Fibroblast of peridontal ligament (primary cell): ENCODE measurements around the gene RHBDD3.
A peak's percentile ranks its signal among the peaks of the same experiment; 100 is the strongest.

Experiments used
- DNase-seq: peaks from one replicate; pipeline ENCODE4 v3.0.0-alpha.2; 2010; ENCODE audit errors: extremely low read depth

Gene RHBDD3

DNA sequence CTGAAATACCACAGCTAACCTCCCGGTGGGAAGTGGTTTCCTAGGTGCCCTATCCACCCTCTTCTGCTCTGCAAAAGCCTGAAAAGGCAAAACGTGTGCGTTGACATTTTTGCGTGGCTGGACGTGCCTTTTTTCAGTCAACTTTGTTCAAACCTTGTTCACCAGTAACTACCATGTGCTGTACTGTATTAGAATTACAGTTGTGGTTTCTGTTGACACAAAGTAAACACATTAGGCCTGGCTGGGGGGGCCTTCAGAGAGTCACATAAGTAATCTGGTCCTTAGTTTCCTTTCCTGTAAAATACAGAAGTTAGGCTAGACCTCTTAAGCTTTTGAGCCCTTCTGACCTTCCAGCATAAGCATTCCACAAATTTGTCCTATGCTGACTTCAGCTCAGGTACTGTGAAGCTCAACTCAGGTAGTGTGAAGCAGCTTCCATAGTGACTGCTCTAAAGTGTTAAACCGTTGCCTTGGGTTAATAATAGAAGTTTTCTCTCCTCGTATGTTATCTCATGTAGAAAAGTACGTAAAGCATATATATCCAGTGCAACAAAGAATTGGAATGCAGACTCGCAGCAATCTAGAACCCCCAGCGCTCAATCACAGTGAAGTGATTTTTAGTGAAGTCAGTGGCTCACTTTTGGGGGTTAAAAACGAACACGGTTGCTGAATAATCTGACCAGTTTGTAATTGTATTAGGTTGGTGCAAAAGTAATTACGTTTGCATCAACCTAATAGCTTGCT lies 2.1 kb upstream of the RHBDD3 start:
- peak; percentile 19 for DNase-seq

DNA sequence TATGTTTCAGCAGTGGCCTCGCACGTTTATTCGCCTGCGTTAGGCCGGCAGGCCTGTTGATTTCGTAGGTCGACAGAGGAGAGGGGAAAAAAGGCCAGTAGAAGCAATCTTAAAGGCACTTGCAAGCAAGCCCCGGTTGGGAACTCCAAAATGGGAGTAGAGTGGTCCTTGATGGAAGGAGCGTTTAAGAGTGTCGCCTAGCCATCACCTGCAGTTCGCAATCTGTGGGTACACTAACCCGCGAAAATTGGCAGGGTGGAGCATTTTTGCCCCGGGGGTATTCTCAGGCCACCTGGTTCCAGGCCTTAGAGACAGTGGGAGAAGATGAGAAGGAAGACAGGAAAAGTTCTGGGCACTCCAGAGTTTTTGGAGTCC lies 1.4 kb upstream of the RHBDD3 start:
- DNase-seq: peak; percentile 14

DNA sequence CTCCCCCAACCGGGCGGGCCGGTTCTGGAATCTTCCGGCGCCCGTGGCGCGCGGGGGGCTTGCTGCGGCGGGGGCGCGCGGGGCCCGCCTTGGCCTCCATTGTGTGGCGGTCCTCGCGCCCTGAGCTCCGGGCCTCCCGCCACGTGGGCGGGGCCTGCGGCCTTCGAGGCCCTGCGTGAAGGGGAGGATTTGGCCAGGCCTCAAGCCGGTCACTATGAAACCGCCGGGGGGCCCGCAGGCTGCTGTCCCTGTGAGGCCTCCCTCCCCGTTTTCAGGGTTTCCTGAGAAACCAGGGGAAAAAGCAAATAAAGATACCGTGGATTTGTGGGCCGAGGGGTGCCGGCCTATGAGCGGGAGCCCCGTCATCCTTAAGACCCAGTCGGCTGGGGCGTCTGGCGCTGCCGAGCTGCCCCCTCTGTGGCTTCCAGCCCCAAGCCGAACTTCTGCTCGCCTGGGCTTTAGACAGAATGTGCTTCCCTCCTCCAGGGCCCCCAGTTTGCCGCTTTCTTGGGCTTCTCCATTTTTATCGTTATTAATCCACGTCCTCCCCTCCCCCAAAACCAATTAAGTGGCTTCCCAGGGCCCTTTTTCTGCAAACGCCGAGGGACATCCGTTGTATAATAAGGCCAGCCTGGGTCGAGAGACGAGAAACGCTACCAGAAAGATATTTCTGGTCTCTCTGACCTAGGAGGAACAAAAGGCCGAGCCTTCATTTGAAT lies 889 bp upstream of the RHBDD3 start:
- DNase-seq: peak; percentile 69

DNA sequence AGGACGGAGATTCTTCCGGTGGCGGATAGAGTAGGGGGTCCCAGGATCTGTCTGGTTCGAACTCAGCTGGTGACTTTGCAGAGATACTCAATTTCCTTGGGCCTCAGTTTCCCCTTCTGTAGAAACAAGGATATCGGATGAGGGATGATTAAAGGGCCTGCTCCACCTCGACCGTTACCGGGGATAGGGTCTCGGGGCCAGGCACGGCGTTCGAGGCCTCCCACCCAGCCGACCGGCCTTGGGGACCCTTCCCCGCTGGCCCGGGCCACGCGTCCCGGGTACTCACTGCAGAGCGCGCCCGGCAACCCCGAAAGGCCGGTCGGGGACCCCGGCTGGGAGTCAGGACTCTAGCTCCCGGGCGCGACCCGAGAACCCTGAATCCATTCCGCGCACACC lies 321 bp downstream of the RHBDD3 start:
- DNase-seq: no peak

DNA sequence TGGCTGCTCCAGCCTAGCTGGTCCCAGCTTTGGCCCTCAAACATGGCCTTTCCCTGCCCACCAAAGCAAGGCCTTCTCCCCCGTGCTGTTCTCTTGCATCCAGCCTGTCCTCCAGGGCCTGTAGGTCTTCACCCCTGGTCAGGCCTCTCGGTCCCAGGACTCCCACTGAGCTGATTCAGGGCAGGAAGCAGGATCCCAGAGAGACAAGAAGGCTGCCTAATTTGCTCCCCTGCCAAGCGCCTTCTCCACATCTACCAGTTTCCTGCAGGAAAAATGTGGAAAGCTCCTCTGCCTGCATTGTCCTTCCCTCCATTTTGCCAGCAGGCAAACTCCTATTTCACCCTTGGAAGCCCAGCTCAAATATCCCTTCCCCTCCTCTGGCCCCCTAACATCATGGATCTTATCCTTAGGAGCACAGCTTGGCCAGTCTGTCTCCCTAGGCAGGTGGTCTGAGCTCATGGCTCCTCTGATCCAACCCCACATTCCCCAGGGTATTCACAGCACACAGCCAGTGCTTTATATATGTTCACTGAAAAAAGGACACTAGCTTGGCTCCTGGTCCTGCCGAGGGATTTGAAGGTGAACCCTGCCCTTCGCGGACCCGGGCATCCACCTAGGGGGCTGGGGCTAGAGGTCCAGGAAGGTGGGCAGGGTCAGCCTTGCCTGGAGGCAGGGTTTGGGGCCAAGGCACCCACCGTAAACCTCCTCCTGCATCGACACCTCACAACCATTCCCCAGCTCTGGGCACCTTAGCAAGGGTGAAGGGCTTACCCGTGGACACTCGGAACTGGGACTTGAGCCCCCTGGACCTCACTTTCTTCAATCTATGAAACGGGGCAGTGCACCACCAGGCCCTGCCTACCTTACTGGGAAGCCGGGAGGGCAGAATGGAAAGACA lies 968 bp downstream of the RHBDD3 start:
- DNase-seq: no peak

DNA sequence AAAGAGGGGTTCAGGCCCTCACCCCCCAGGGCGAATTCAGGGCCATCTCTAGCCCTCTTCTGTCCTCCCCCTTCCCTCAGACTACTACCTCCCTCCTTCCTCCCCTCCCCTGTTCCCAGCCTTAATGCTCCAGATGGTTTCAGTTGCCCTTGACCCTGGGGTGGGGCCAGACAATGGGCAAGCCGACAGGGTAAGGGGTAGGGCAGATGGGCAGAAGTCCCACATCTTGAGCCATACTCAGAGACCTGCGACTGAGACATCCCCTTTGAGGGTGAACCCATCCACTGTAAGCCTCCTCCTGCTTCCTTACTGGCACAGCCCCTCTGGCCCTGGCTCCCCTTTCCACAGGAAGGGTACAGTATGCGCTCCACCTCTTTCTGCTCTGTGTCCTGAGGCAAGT lies 1.9 kb downstream of the RHBDD3 start:
- DNase-seq: peak; percentile 27

DNA sequence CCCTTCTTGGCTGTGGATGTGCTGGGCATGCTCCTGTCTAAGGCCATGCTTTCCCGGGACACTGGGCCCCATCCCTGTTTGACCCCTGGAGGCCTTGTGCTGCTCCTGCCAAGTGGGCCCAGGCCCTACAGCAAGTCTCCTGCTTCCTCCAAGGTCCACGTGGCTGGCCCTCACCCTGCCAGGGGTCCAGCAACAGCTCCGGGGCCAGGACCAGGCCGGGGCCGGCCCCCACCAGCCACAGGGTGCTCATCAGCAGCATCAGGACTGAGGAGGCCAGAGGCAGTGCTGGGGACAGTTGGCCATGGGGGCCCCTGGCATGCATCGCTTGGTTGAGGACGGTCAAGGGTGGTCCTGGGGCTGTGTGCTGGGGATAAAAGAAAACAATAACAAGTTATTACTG lies 2.5 kb downstream of the RHBDD3 start:
- no peak for DNase-seq

DNA sequence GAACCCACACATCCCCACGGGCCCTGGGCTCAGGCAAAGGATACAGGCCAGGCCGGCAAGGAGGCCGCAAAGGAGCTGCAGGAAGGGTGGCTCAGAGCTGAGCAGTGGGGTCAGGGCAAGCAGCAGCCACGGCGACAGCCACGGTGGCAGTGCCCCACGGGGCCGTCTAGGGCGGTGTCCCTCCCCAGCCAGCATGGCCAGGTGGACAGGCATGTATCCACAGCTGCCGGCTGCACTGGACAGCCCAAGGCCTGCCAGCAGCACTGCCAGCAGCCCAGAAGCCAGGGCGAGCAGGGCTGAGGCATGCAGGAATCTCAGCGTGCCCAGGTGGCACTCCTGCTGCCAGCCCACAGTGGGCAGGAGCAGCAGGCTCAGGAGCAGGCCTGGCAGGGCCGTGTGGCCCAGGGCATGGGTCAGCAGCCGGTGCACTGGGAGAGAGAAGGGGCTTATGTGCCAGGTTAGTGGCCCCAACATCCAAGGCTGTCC lies 3.9 kb downstream of the RHBDD3 start:
- DNase-seq: no peak

DNA sequence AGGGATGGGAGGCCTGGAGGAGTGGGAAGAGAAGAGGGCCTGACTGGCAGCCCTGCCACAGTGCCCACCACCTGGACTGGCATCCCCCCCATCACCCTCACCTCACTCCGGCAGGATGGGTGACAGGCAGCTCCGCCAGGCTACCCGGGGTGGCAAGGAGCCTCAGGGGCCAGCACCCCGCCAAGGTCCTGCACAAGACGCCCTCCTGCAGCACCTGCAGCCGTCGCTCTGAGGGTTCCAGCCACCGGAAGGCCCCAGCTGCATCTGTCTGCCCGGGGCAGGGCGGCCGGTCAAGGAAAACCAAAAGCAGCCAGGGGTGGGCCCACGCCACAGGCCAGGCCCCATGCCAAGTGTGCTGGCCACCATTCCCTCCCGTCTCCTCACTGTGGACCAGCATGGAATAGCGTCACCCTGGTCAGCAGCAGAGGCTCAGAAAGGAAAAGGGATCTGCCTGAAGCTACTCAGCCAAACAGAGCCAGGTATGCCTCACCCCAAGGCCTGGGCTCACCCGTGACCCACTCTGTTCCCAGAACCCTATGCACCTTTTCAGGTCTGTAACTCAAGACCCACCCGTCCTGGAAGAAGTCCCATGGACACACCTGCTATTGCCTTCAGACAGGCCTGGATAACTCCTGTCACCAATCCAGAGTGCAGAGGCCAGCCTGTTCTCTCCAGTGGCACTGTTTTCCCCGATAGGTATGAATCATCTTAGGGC lies 7.0 kb downstream of the RHBDD3 start:
- DNase-seq: no peak

DNA sequence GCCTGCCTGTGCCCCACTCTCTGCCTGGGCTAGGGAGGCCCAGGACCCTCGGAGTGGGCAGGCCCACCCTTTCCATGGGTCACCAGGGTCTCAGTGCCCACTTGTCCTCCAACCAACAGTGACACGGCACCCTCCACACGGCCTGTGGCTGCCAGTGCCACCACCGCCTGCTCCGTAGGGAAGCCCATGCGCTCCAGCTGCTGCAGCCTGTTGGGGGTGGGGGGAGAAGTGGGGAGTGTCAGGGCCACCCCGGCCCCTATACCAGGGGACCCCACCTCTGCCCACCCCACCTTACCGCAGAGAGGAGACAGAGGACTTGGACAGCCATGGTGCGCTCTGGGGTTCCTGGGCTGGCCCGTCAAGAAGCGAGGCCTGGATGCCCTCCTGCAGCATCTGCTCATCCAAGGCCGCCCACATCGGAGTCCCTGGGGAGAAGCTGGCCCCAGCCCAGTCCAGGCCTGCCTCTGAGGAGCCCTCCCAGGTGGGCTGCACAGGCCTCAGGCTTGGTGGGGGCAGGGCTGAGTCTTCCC lies 7.7 kb downstream of the RHBDD3 start:
- DNase-seq: no peak

DNA sequence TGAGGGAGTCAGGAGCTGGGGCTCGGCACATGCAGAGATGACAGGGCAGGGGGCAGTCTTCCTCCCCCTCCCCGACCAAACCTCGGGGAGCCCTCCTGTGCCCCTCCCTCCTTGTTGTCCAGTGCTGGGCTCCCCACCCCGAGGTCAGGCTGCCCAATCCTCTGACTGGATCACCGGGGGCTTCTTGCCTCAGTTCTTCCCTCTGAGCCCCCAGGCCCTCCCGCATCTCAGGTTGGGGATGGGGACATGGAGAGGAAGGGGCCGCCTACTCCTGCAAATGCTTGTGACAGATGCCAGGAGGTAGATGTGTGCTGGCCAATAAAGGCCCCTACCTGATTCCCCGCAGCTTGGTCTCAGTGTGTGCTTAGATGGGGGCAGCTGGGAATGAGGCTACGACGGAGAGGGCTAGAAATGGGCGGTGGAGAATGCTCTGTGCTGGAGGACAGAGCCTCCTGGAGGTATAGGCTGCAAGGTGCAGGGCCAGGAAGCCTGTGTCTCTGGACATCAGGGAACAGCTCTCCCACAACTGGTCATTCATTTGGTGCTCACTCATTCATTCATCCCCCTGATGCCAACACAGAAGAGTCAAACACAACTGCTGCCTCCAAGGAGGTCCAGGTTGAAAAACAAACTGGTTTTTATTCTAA lies 8.4 kb downstream of the RHBDD3 start:
- DNase-seq: no peak

DNA sequence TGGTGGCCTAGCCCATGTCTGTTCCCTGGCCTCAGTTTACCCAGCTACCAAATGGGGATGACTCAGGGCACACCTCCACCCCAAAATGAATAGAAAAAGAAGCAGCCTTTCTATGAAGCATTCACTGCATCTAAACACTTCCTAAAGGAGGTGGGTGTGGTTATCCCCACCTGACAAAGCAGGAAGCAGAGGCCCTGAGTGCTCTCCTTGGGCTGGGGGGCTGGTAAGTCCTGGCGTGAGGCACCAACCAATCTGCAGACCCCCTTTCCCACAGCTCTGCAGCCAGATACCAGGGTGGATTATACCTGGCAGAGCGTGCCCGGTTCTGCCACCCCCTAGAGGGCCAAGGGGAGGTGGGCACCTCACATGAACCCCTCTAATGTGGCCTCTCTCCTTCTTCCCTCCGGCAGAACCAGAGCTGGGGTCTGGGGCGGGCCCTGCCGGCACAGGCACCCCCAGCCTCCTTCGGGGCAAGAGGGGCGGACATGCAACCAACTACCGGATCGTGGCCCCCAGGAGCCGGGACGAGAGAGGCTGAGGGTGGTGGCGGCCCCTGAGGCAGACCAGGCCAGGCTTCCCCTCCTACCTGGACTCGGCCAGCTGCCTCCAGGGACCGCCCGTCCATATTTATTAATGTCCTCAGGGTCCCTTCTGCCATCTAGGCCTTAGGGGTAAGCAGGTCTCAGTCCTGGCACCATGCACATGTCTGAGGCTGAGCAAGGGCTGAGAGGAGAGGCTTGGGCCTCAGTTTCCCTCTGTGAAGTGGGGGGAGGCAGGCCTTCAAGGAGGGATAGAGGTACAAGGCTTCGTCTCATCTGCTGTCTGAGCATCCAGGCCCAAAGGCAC lies 9.2 kb downstream of the RHBDD3 start:
- DNase-seq: no peak

DNA sequence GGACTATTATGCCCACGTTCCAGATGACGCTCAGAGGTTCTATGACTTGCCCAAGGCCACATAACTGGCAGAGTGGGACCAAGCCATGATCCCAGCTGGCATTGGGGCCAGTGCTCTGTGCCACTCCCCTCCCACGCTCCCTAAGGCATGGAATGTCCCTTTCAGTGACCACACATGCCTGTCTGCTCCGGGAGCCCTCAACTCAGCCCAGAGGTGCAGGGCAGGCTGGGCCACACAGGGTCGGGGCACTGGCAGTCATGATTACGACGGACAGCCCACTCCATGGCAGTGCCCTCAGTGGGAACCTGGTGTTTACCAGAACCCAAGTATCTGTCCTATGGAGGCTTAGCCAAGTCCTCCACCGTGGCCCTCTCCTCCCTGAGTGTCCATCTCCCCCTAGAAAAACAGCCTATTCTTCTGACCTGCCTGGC lies 10.0 kb downstream of the RHBDD3 start:
- DNase-seq: no peak

DNA sequence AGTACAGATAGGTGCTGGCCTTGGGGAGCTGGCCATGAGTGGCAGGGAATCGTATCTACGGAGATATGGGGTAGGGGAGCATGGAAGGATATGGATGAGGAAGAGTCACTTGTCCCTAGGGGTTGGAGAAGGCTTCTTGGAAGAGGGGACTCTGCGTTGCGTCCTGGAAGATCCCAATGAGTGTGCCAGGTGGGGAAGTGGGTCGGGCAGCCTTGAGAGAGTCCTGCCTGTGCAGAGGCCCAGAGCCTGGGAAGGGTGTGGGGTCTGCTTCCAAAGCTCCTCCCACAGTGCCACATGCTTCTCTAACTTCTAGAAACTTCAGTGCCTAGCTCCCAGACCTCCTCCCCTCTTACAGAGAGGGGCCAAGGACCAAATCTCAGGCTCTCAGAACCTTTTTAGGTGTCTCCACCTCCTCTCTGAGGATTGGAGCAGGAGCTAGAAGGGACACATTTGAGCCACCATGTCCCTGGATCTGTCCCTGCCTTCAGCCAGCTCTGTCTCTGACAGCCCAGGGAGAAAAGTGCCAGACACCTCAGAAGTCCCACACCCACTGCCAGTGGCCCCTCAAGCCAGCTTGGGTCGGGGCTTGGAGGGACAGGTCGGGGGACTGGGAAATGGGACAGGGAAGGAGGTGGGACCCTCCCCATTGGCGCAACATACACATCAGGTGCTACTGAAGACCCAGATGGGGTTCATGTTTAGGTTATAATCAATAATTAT lies 11.0 kb downstream of the RHBDD3 start:
- no peak for DNase-seq

DNA sequence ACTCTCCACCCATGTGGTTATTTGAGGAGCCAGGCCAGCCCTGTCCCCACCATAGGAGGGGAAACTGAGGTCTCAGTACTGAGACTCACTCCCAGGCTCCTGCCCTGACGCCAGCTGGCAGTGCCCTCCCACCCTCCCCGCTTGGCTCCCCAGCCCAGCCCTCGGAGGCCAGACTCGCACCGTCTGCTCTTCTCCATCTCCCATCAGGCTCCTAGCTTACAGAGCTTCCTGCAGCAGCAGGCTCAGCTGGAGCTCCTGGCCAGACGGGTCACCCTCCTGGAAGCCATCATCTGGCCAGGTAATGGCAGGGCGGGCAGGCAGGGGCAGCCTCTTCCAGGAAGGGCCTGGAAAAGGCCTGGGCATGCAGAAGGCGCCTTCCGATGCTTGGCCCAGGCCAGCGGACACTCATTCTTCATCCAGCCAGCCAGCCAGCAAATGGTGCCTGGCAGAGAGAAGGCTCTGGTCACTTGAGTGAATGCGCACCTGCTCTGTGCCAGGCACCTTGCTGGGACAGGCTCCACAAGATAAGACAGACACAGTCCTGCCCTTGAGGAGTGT lies 12.6 kb downstream of the RHBDD3 start:
- DNase-seq: no peak

DNA sequence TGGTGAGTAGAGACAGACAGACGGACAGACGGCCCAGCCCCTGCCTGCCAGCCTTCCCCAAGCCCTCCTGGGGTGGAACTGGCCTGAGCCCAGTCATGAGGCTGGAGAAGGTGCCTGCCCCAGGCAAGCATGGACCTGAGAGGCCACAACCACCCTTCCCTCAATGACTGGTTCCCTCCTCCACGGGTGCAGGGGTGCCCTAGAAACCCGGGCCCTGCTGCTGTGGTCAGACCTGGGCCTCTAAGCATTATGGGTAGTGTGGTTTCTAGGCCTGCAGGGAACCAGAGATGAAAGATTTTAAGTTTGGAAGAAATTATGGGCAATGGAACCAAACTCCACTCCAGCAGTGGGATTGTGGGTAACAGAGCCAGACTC lies 13.5 kb downstream of the RHBDD3 start:
- DNase-seq: no peak

DNA sequence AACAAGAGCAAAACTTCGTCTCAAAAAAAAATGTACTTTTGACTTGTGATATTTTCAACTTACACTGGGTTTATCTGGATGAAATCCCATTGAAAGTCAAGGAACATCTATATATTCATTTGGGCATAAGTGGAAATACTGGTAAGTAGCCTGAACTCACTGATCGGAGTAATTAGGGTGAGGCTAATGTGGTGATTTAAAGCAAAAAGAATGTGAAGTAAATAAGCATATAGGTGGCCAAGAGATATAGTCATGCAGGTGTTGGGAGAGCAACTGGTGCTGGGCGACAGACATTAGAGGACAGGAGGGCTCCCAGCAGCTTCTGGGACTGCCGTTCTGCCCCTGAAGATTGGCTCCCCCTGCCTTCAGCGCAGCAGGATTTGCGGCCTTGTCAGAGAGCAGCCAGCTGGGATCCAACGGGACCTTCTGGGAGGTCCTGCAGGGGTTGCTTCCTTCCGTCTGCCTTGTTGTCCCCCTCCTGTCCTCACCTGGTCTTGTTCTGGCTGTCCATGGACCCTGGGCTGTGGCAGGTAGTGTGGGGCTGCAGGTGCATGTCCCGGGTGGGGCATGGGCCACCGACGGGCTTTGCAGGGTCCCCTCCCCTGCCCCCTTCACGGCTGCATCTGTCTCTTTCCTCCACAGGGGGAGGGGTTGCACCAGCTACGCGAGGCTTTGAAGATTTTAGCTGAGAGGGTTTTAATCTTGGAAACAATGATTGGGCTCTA lies 14.1 kb downstream of the RHBDD3 start:
- DNase-seq: no peak
